ENCODE data around the gene SCUBE3. TPM values are rescaled to one million over a fixed set of nuclear protein-coding genes. Genes with fewer than 3 reads are reported as not detected.

The SCUBE3 gene
- total and polyA plus RNA-seq, 2 of the 13 experiments (the other 11 are each of a cell fraction or from before 2014, with no cell fraction given), result not detected

DNA sequence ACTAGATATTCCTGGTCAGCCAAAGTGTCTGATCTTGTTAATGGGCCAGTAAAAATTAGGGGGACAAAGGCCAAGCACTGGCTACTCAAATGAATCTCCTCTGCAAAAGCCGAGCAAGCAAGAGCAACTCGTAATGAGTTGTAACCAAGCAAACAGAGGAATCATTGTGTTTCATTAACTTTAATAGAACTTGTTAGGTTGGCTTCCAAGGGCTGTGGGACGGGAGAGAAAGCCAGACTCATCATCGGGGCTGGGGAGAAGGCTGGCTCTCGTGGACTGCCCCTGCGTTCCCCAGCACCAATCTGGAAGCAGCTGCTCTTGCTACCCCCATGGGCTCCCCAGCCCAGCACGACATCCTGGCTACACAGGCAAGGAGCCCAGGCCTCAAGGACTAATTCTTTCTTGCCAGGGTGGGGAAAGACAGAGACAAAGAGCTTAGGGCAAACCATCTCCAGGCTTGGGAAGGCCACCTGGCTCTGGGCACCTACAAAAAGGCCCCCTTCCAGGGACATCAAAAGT lies 10.5 kb upstream of the SCUBE3 start (continued):
- TF ChIP-seq ZNF546 (CRISPR knock-in tag; conservative IDR thresholded peaks at IDR 0.05) (no peak), RELA (CRISPR knock-in tag; IDR thresholded peaks at IDR 0.05) (no peak), THYN1 (CRISPR knock-in tag; IDR thresholded peaks at IDR 0.05; ENCODE audit: borderline replicate concordance, low read depth) (no peak), ZNF143 (CRISPR knock-in tag; IDR thresholded peaks at IDR 0.05) (no peak)
- TF ChIP-seq, protein P1, sequence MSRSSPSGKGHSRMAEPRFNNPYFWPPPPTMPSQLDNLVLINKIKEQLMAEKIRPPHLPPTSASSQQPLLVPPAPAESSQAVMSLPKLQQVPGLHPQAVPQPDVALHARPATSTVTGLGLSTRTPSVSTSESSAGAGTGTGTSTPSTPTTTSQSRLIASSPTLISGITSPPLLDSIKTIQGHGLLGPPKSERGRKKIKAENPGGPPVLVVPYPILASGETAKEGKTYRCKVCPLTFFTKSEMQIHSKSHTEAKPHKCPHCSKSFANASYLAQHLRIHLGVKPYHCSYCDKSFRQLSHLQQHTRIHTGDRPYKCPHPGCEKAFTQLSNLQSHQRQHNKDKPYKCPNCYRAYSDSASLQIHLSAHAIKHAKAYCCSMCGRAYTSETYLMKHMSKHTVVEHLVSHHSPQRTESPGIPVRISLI (CRISPR knock-in tag; IDR thresholded peaks at IDR 0.05; ENCODE audit: borderline replicate concordance), result no peak
- TF ChIP-seq, protein P2, sequence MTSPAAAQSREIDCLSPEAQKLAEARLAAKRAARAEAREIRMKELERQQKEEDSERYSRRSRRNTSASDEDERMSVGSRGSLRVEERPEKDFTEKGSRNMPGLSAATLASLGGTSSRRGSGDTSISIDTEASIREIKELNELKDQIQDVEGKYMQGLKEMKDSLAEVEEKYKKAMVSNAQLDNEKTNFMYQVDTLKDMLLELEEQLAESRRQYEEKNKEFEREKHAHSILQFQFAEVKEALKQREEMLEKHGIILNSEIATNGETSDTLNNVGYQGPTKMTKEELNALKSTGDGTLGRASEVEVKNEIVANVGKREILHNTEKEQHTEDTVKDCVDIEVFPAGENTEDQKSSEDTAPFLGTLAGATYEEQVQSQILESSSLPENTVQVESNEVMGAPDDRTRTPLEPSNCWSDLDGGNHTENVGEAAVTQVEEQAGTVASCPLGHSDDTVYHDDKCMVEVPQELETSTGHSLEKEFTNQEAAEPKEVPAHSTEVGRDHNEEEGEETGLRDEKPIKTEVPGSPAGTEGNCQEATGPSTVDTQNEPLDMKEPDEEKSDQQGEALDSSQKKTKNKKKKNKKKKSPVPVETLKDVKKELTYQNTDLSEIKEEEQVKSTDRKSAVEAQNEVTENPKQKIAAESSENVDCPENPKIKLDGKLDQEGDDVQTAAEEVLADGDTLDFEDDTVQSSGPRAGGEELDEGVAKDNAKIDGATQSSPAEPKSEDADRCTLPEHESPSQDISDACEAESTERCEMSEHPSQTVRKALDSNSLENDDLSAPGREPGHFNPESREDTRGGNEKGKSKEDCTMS (CRISPR knock-in tag; conservative IDR thresholded peaks at IDR 0.05), result no peak
- TF ChIP-seq, protein P3, sequence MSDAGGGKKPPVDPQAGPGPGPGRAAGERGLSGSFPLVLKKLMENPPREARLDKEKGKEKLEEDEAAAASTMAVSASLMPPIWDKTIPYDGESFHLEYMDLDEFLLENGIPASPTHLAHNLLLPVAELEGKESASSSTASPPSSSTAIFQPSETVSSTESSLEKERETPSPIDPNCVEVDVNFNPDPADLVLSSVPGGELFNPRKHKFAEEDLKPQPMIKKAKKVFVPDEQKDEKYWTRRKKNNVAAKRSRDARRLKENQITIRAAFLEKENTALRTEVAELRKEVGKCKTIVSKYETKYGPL (CRISPR knock-in tag; IDR thresholded peaks at IDR 0.05), result no peak
- TF ChIP-seq, protein P4, sequence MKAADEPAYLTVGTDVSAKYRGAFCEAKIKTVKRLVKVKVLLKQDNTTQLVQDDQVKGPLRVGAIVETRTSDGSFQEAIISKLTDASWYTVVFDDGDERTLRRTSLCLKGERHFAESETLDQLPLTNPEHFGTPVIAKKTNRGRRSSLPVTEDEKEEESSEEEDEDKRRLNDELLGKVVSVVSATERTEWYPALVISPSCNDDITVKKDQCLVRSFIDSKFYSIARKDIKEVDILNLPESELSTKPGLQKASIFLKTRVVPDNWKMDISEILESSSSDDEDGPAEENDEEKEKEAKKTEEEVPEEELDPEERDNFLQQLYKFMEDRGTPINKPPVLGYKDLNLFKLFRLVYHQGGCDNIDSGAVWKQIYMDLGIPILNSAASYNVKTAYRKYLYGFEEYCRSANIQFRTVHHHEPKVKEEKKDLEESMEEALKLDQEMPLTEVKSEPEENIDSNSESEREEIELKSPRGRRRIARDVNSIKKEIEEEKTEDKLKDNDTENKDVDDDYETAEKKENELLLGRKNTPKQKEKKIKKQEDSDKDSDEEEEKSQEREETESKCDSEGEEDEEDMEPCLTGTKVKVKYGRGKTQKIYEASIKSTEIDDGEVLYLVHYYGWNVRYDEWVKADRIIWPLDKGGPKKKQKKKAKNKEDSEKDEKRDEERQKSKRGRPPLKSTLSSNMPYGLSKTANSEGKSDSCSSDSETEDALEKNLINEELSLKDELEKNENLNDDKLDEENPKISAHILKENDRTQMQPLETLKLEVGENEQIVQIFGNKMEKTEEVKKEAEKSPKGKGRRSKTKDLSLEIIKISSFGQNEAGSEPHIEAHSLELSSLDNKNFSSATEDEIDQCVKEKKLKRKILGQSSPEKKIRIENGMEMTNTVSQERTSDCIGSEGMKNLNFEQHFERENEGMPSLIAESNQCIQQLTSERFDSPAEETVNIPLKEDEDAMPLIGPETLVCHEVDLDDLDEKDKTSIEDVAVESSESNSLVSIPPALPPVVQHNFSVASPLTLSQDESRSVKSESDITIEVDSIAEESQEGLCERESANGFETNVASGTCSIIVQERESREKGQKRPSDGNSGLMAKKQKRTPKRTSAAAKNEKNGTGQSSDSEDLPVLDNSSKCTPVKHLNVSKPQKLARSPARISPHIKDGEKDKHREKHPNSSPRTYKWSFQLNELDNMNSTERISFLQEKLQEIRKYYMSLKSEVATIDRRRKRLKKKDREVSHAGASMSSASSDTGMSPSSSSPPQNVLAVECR (CRISPR knock-in tag; IDR thresholded peaks at IDR 0.05; ENCODE audit: borderline replicate concordance), result no peak
